A549 (cell line): ENCODE data around the gene RPL41.

ENCODE experiments used
- EHMT2 ChIP-seq: fragments of 200-600 bp; sonication (generic); IDR thresholded peaks from 2 replicates; pipeline ENCODE4 v1.6.1; 2016; ENCODE audit warnings: antibody characterized with exemption, low read depth, mild to moderate bottlenecking, moderate library complexity
- POLR2A ChIP-seq: IDR thresholded peaks from 2 replicates; pipeline ENCODE4 v1.6.1; 2012; ENCODE audit warnings: mild to moderate bottlenecking, low read length
- RCOR1 ChIP-seq: fragments of 150-350 bp; IDR thresholded peaks from 2 replicates; pipeline ENCODE4 v1.6.1; 2014; ENCODE audit warnings: antibody characterized with exemption, low read length, low read depth

- TF ChIP-seq EHMT2: no peak
- no peak for TF ChIP-seq RCOR1
- TF ChIP-seq POLR2A: no peak
Measured at GRCh38 chr12:56146492-56147460, 30.3 kb downstream of the RPL41 start.
